ENCODE data around the gene SCGB1D4. TPM values are rescaled to one million over a fixed set of nuclear protein-coding genes. Genes with fewer than 3 reads are reported as not detected.

Gene SCGB1D4
- total RNA-seq, 4 donors from 2014 or later: not detected

- DNase-seq (ENCODE audit: low spot score in 2 of 2): no peak
- H3K36me3 ChIP-seq: no peaks in the 10 kb centered on the region
- 51% methylated on average over 6 of the region's 6 CpGs for WGBS
- no peak overlapping the region for H3K27ac ChIP-seq
- H3K4me3 ChIP-seq: no peak overlapping the region
- TF ChIP-seq POLR2A (IDR thresholded peaks at IDR 0.05): no peak
- TF ChIP-seq EP300 (IDR thresholded peaks at IDR 0.05): no peak
- TF ChIP-seq POLR2AphosphoS5 (IDR thresholded peaks at IDR 0.05): no peak
- TF ChIP-seq, protein P1, sequence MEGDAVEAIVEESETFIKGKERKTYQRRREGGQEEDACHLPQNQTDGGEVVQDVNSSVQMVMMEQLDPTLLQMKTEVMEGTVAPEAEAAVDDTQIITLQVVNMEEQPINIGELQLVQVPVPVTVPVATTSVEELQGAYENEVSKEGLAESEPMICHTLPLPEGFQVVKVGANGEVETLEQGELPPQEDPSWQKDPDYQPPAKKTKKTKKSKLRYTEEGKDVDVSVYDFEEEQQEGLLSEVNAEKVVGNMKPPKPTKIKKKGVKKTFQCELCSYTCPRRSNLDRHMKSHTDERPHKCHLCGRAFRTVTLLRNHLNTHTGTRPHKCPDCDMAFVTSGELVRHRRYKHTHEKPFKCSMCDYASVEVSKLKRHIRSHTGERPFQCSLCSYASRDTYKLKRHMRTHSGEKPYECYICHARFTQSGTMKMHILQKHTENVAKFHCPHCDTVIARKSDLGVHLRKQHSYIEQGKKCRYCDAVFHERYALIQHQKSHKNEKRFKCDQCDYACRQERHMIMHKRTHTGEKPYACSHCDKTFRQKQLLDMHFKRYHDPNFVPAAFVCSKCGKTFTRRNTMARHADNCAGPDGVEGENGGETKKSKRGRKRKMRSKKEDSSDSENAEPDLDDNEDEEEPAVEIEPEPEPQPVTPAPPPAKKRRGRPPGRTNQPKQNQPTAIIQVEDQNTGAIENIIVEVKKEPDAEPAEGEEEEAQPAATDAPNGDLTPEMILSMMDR (IDR thresholded peaks at IDR 0.05): no peak
- peaks cover 13% of the 10 kb centered on the region for H3K27me3 ChIP-seq
- no peaks in the 10 kb centered on the region for H3K9me3 ChIP-seq
- no peaks in the 10 kb centered on the region for H3K4me1 ChIP-seq
Observed at GRCh38 chr11:62306227-62306626, 7.4 kb upstream of the SCGB1D4 start.

GRCh38 chr11:62295504-62295903 is 3.4 kb downstream of the SCGB1D4 start:
- Histone ChIP-seq H3K27me3 (peaks cover 23% of the 10 kb centered on the region), H3K36me3 (no peaks in the 10 kb centered on the region), H3K4me3 (no peak overlapping the region), H3K4me1 (no peaks in the 10 kb centered on the region), H3K27ac (no peak overlapping the region), H3K9me3 (no peaks in the 10 kb centered on the region)
- no peak for TF ChIP-seq POLR2A (IDR thresholded peaks at IDR 0.05)
- TF ChIP-seq, protein P1 (IDR thresholded peaks at IDR 0.05): no peak
- 46% methylated on average over 2 of the region's 2 CpGs for WGBS
- DNase-seq (ENCODE audit: low spot score in 2 of 2): no peak

GRCh38 chr11:62280452-62280851 is 18.4 kb downstream of the SCGB1D4 start:
- H3K27me3 ChIP-seq: no peaks in the 10 kb centered on the region
- H3K9me3 ChIP-seq: no peaks in the 10 kb centered on the region
- no peaks in the 10 kb centered on the region for H3K36me3 ChIP-seq
- DNase-seq (ENCODE audit: low spot score in 2 of 2): no peak
- no peaks in the 10 kb centered on the region for H3K4me1 ChIP-seq
- TF ChIP-seq POLR2A (IDR thresholded peaks at IDR 0.05) (no peak), POLR2AphosphoS5 (IDR thresholded peaks at IDR 0.05) (no peak), EP300 (IDR thresholded peaks at IDR 0.05) (no peak)
- TF ChIP-seq, protein P1 (IDR thresholded peaks at IDR 0.05): no peak
- no peak overlapping the region for H3K4me3 ChIP-seq
- H3K27ac ChIP-seq: no peak overlapping the region

DNA sequence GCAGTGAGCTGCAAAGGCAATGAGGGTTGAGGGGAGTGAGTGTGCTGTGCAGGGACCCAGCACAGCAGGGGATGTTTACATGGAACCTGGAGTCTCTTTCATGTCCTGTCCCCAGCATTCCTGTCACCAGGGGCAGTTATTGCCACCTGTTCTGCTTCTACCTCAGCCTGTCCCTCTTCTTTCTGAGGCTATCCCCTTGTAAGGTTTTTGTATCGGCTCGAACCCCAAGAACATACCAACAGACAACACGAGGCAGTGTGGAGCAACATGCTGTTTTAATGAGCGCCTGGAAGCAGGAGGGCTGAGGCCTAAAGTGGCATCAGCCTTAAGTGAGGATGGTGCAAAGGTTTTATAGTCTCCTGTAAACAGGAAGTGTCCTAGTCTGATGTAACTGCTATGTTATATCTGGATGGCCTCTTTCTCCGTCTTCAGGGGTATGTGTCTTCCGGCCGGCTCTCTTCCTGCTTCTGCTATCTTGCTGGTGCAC is 25.0 kb downstream of the SCGB1D4 start:
- H3K4me1 ChIP-seq: no peaks in the 10 kb centered on the region
- H3K27ac ChIP-seq: no peak overlapping the region
- no peak for TF ChIP-seq EP300 (IDR thresholded peaks at IDR 0.05)
- TF ChIP-seq POLR2AphosphoS5 (IDR thresholded peaks at IDR 0.05): no peak
- peaks cover 3% of the 10 kb centered on the region for H3K27me3 ChIP-seq
- DNase-seq (ENCODE audit: low spot score in 2 of 2): no peak
- H3K9me3 ChIP-seq: no peaks in the 10 kb centered on the region
- no peak overlapping the region for H3K4me3 ChIP-seq
- 83% methylated on average over 7 of the region's 7 CpGs for WGBS
- no peaks in the 10 kb centered on the region for H3K36me3 ChIP-seq

DNA sequence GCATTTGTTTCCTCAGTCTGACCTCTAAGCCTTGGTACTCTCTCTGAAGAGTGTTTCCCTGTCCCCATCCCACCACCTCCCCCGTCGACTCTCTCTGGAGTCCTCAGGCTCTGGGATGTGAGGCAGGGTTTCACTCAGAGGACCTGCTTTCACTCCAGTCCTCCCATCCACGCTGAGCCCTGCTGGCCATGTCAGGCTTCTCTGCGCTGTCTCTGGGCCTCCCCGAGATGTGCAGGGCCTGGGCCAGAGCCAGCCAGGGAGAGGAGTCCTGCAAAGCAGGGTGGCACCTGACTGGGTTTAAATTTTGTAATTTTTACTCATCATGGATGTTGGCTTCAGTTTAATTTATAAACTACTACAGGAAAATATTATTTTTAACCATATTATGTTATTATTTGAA is 25.6 kb downstream of the SCGB1D4 start:
- no peak for DNase-seq (ENCODE audit: low spot score in 2 of 2)
- H3K4me3 ChIP-seq: no peak overlapping the region
- H3K4me1 ChIP-seq: no peaks in the 10 kb centered on the region
- H3K9me3 ChIP-seq: no peaks in the 10 kb centered on the region
- WGBS: 67% methylated on average over 5 of the region's 5 CpGs
- TF ChIP-seq POLR2AphosphoS5 (IDR thresholded peaks at IDR 0.05) (no peak), POLR2A (IDR thresholded peaks at IDR 0.05) (no peak), EP300 (IDR thresholded peaks at IDR 0.05) (no peak)
- TF ChIP-seq, protein P1 (IDR thresholded peaks at IDR 0.05): no peak
- H3K27me3 ChIP-seq: peaks cover 7% of the 10 kb centered on the region
- H3K36me3 ChIP-seq: no peaks in the 10 kb centered on the region
- no peak overlapping the region for H3K27ac ChIP-seq

DNA sequence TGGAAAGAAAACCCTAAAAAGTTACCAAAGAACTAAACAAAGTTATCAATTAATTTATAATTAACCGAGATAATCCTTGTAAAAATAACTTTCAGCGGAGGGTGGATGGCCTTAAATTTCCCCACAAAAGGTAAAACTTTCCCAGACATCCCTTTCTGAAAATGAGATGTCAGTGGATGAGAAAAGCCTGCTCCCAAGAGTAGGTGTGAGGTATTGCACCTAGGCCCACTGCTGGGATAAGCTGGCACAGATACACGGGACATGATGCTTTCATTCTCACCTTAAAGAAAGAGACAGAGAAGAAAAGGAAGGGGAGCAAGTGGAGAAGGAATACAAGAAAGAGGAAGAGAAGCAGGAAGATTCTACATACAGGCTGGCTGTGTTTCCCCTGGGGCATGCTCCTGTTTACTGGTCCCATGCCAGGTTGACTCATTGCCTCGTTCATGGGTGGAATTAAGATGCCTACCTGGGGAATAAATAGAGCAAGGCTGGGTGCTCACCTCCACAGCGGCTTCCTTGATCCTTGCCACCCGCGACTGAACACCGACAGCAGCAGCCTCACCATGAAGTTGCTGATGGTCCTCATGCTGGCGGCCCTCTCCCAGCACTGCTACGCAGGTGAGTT is 29.1 kb downstream of the SCGB1D4 start, which contains the start of gene SCGB2A2:
Gene SCGB2A2 (plus strand): TSS at position 505 of the 625 bp plus-strand sequence. CDS start 59 bp downstream, at position 564.
- DNase-seq (ENCODE audit: low spot score in 2 of 2): no peak
- WGBS: 70% methylated on average over 9 of the region's 10 CpGs
- no peaks in the 10 kb centered on the region for H3K4me1 ChIP-seq
- H3K4me3 ChIP-seq: no peak within 1 kb of the TSS
- peaks cover 13% of the 10 kb centered on the region for H3K27me3 ChIP-seq
- no peak within 1 kb of the TSS for H3K27ac ChIP-seq
- H3K36me3 ChIP-seq: no peaks in the 10 kb centered on the region
- TF ChIP-seq POLR2A (IDR thresholded peaks at IDR 0.05) (no peak), POLR2AphosphoS5 (IDR thresholded peaks at IDR 0.05) (no peak), EP300 (IDR thresholded peaks at IDR 0.05) (no peak)
- TF ChIP-seq, protein P1 (IDR thresholded peaks at IDR 0.05): peak in 1 of 2 donors; percentile 40
- H3K9me3 ChIP-seq: no peaks in the 10 kb centered on the region
